ENCODE results near the gene TATDN2. TPM values are rescaled to one million over a fixed set of nuclear protein-coding genes. Genes with fewer than 3 reads are reported as not detected.

The TATDN2 gene
- polyA plus RNA-seq, 2 of the 4 experiments (the other 2 are of a cell fraction): 22.4 to 34.9 TPM

DNA sequence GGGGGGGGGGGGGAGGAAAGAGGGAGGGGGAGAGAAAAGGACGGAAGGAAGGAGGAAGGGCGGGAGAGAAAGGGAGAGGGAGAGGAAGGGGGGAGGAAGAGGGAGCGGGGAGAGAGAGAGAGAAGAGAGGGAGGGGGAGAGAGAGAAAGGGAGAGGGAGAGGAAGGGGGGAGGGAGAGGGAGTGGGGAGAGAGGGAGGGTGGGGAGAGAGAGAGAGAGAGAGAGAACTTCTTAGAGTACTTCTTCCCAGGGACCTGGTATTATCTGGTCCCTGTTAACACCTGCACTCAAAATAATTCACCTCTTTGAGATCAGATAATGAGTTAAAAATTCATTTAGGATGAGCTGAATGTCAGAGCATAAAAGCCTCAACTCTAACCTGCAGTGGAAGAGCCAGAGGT lies 71.5 kb downstream of the TATDN2 start:
- H3K27ac ChIP-seq: peak overlapping the region; percentile 94 to 97; a peak in 5 of 6 replicates
- H3K4me3 ChIP-seq: peak overlapping the region; percentile 78
- FAIRE-seq (no peak), ATAC-seq (no peak), DNase-seq (ENCODE audit: low read depth in 1 of 2, low spot score in 1 of 2) (no peak)
- POLR2A ChIA-PET: no interaction called here
- TF ChIP-seq, protein P1, sequence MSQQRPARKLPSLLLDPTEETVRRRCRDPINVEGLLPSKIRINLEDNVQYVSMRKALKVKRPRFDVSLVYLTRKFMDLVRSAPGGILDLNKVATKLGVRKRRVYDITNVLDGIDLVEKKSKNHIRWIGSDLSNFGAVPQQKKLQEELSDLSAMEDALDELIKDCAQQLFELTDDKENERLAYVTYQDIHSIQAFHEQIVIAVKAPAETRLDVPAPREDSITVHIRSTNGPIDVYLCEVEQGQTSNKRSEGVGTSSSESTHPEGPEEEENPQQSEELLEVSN (IDR thresholded peaks at IDR 0.05; ENCODE audit: borderline replicate concordance, low read depth): no peak
- TF ChIP-seq ZNF302 (CRISPR knock-in tag; IDR thresholded peaks at IDR 0.05): no peak
- no peak for TF ChIP-seq POLR2A (IDR thresholded peaks at IDR 0.05; ENCODE audit: low read length)
- TF ChIP-seq JUNB (IDR thresholded peaks at IDR 0.05): no peak
- TF ChIP-seq GATA3 (IDR thresholded peaks at IDR 0.05; ENCODE audit: borderline replicate concordance): no peak
- TF ChIP-seq RCOR1 (IDR thresholded peaks at IDR 0.05; ENCODE audit: low read depth, low read length): no peak
- TF ChIP-seq, protein P2, sequence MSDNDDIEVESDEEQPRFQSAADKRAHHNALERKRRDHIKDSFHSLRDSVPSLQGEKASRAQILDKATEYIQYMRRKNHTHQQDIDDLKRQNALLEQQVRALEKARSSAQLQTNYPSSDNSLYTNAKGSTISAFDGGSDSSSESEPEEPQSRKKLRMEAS (IDR thresholded peaks at IDR 0.05): no peak
- TF ChIP-seq EHMT2 (IDR thresholded peaks at IDR 0.05; ENCODE audit: low read depth): no peak
- no peak for TF ChIP-seq TFCP2L1 (CRISPR knock-in tag; IDR thresholded peaks at IDR 0.05)
- no peak for TF ChIP-seq PHF8 (IDR thresholded peaks at IDR 0.05; ENCODE audit: borderline replicate concordance, low read depth)
- TF ChIP-seq RARB (CRISPR knock-in tag; IDR thresholded peaks at IDR 0.05): no peak
- H3K4me2 ChIP-seq: peak overlapping the region; percentile 96
- CTCF ChIA-PET: interaction anchor here (1.7 to 2.6 kb wide), 2 partner anchors 24 to 419 kb away, joined by 7 to 13 read pairs; no protein-coding TSS in a partner anchor
- no peaks in the 10 kb centered on the region for H3K9me3 ChIP-seq
- H3K4me1 ChIP-seq: peaks cover 5% of the 10 kb centered on the region; the same call in 2 of the 3 replicates
- WGBS (ENCODE audit: missing lambda C conversion rate): 14% methylated on average over 1 of the region's 3 CpGs

DNA sequence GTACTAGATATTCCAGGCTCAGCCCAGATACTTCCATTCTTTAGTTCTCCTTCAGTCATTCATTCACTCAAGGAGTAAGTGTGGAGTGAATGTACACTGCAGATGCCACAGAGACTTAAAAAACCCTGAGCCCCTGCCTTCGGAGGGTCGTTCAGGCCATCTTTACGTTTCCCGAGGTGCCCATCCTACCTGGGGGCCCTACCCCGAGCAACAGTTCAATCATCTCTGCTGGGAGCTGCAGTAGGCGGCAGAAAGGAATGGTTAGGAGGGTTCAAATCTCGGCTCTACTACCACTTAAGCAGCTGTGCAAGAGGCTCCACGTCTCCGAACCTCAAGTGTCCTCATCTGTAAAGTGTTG lies 72.0 kb downstream of the TATDN2 start:
- TF ChIP-seq RAD21 (conservative IDR thresholded peaks at IDR 0.05 in 1 of 2, IDR thresholded peaks at IDR 0.05 in 1 of 2): no peak
- TF ChIP-seq SREBF2 (IDR thresholded peaks at IDR 0.05): no peak
- WGBS (ENCODE audit: missing lambda C conversion rate): 1% methylated on average over 9 of the region's 9 CpGs
- Histone ChIP-seq H3K4me3 (peak overlapping the region; percentile 78), H3K4me1 (peaks cover 5% of the 10 kb centered on the region; the same call in 2 of the 3 replicates), H3K27ac (peak overlapping the region; percentile 94 to 97), H3K4me2 (peak overlapping the region; percentile 96), H3K9me3 (no peaks in the 10 kb centered on the region)
- no peak for DNase-seq (ENCODE audit: low read depth in 1 of 2, low spot score in 1 of 2)
- ATAC-seq: no peak; a peak in 2 of 6 replicates
- ChIA-PET POLR2A (interaction anchor here (0.5 to 1.1 kb wide), 4 partner anchors 11 to 374 kb away, joined by 3 to 6 read pairs (median 3); no protein-coding TSS in a partner anchor), CTCF (interaction anchor here (1.0 to 2.6 kb wide), 5 partner anchors 9 to 419 kb away, joined by 3 to 13 read pairs (median 5); no protein-coding TSS in a partner anchor)
- FAIRE-seq: no peak

DNA sequence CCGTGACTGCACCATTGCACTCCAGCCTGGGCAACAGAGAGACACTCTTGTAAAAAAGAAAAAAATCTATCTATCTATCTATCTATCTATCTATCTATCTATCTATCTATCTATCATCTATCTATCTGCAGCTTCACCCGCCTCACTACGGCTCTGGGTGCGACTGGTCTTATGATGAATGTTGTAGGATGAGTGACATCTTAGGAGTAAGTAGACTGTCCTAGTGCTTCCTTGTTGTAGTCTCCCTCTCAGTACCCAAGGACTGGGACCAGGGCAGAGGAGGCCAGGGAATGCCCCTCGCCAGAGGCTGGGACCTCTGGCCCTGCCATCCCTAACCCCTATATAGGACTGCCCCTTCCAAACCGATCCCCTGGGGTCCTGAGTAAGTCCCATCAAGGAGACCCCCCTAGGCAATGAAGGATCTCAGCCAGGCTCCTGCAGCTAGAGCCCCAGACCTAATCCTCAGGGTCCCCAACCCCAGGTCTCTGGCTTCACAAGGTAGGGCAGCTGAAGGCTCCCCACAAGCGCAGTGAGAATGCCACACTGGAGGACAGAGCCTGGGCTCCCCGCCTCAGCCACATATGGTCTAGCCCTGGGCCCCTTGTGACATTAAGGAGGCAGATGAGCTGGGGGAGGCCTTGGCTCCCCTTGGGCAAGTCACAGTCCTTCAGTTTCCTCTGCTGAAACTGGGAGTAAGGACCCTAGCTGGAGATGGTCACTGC lies 73.5 kb downstream of the TATDN2 start:
- POLR2A ChIA-PET: interaction anchor here (0.8 to 1.1 kb wide), 3 partner anchors 31 to 376 kb away, joined by 3 read pairs; no protein-coding TSS in a partner anchor
- ATAC-seq: no peak
- Histone ChIP-seq H3K4me1 (peaks cover 5% of the 10 kb centered on the region; the same call in 2 of the 3 replicates), H3K4me2 (peak overlapping the region; percentile 64), H3K27ac (peak overlapping the region in 1 of 2 experiments; percentile 97; a peak in 4 of 6 replicates), H3K4me3 (peak overlapping the region; percentile 78; the same call in 2 of the 3 replicates), H3K9me3 (no peaks in the 10 kb centered on the region)
- no peak for DNase-seq (ENCODE audit: low read depth in 1 of 2, low spot score in 1 of 2)
- TF ChIP-seq SREBF2 (IDR thresholded peaks at IDR 0.05) (no peak), RARB (CRISPR knock-in tag; IDR thresholded peaks at IDR 0.05) (no peak)
- no peak for FAIRE-seq
- 76% methylated on average over 7 of the region's 8 CpGs for WGBS (ENCODE audit: missing lambda C conversion rate)
- CTCF ChIA-PET: interaction anchor here (0.5 to 2.6 kb wide), 15 partner anchors 9 to 418 kb away, joined by 3 to 13 read pairs (median 3); partner anchors contain the start of gene CRELD1

DNA sequence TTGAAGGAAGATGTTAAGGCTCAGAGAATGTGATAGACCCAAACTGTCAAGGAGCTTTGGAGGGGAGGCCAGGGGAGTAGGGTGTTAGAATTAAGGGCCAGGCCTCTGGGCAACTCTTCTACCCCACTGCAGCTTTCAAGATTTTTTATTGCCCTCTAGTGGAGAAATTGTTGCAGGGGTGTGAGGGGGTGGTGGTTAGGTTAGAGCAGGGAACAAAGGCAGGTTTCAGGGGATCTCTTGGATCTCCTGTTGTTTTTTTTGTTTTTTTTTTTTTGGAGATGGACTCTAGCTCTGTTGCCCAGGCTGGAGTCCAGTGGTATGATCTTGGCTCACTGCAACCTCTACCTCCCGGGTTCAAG lies 74.1 kb downstream of the TATDN2 start:
- FAIRE-seq: no peak

More for the DNA sequence above, 74.1 kb downstream of the TATDN2 start:
- ATAC-seq (peak; percentile 26 to 60; a peak in 3 of 6 replicates), DNase-seq (ENCODE audit: low read depth in 1 of 2, low spot score in 1 of 2) (peak; percentile 28 to 41)
- Histone ChIP-seq H3K9me3 (no peaks in the 10 kb centered on the region), H3K4me1 (peaks cover 5% of the 10 kb centered on the region; the same call in 2 of the 3 replicates), H3K4me2 (no peak overlapping the region), H3K27ac (no peak overlapping the region), H3K4me3 (no peak overlapping the region)
- POLR2A ChIA-PET: interaction anchor here (0.6 kb wide), 1 partner anchor 39 kb away, joined by 3 read pairs; no protein-coding TSS in a partner anchor
- CTCF ChIA-PET: interaction anchor here (0.6 to 2.6 kb wide), 11 partner anchors 8 to 417 kb away, joined by 3 to 13 read pairs (median 3); no protein-coding TSS in a partner anchor
- 33% methylated on average over 1 of the region's 1 CpG for WGBS (ENCODE audit: missing lambda C conversion rate)
- TF ChIP-seq FOXS1 (CRISPR knock-in tag; IDR thresholded peaks at IDR 0.05) (no peak), RAD21 (conservative IDR thresholded peaks at IDR 0.05 in 1 of 2, IDR thresholded peaks at IDR 0.05 in 1 of 2) (peak in 1 of 2 experiments; percentile 47; a peak in 2 of 5 replicates)
